ENCODE data around the gene STARD5.

- TF ChIP-seq CTCF (IDR thresholded peaks at IDR 0.05) (no peak), POLR2A (IDR thresholded peaks at IDR 0.05) (no peak), POLR2AphosphoS5 (IDR thresholded peaks at IDR 0.05) (no peak)
Measured at GRCh38 chr15:81268881-81269601, 54.9 kb downstream of the STARD5 start.
